ENCODE results near the gene PHACTR2.

GRCh38 chr6:143793280-143793619 lies 115.5 kb downstream of the PHACTR2 start:
- TF ChIP-seq POLR2A (IDR thresholded peaks at IDR 0.05) (no peak), CTCF (IDR thresholded peaks at IDR 0.05) (no peak), EP300 (IDR thresholded peaks at IDR 0.05) (no peak)

Data from ovary (tissue), 3 donors.